ENCODE measurements around the gene TRPV6.

Gene TRPV6

GRCh38 chr7:142881586-142882337, 3.8 kb downstream of the TRPV6 start:
- DNase-seq: no peak

- DNase-seq: no peak
These were observed 4.6 kb downstream of the TRPV6 start for GRCh38 chr7:142880876-142881505.

- DNase-seq: no peak
These were observed 6.5 kb downstream of the TRPV6 start for GRCh38 chr7:142879060-142879459.

GRCh38 chr7:142878315-142878714, 7.2 kb downstream of the TRPV6 start:
- DNase-seq: no peak

- no peak for DNase-seq
These were observed 8.3 kb downstream of the TRPV6 start for GRCh38 chr7:142876991-142877910.

GRCh38 chr7:142876236-142876960, 9.1 kb downstream of the TRPV6 start:
- DNase-seq: no peak

GRCh38 chr7:142875456-142875855, 10.1 kb downstream of the TRPV6 start:
- DNase-seq: no peak

- no peak for DNase-seq
These were observed 10.7 kb downstream of the TRPV6 start for GRCh38 chr7:142874837-142875236.

GRCh38 chr7:142874409-142874808, 11.1 kb downstream of the TRPV6 start:
- DNase-seq: no peak

GRCh38 chr7:142873871-142874270, 11.7 kb downstream of the TRPV6 start:
- DNase-seq: no peak

GRCh38 chr7:142873281-142873784, 12.2 kb downstream of the TRPV6 start:
- DNase-seq: no peak

GRCh38 chr7:142872106-142872675, 13.4 kb downstream of the TRPV6 start:
- DNase-seq: no peak

GRCh38 chr7:142871260-142872105, 14.1 kb downstream of the TRPV6 start:
- no peak for DNase-seq

GRCh38 chr7:142870566-142871259, 14.8 kb downstream of the TRPV6 start:
- no peak for DNase-seq

- no peak for DNase-seq
These were observed 15.4 kb downstream of the TRPV6 start for GRCh38 chr7:142870147-142870559.

- no peak for DNase-seq
These were observed 16.1 kb downstream of the TRPV6 start for GRCh38 chr7:142869434-142869833.

- no peak for DNase-seq
These were observed 16.5 kb downstream of the TRPV6 start for GRCh38 chr7:142868986-142869415.

- no peak for DNase-seq
These were observed 17.2 kb downstream of the TRPV6 start for GRCh38 chr7:142868188-142868985.

GRCh38 chr7:142867398-142868187, 18.0 kb downstream of the TRPV6 start:
- DNase-seq: no peak

All from KG1 (cell line).